PFSK-1 (cell line): ENCODE data around the gene TLCD5.

Source experiments
- SIN3A ChIP-seq: IDR thresholded peaks from 2 replicates; pipeline ENCODE4 v1.6.1; 2012; ENCODE audit warnings: mild to moderate bottlenecking, low read length, moderate library complexity, borderline replicate concordance; ENCODE audit not compliant: insufficient read depth
- TAF1 ChIP-seq: IDR thresholded peaks from 2 replicates; pipeline ENCODE4 v1.6.1; 2012; ENCODE audit warnings: low read length, control low read depth, borderline replicate concordance; ENCODE audit not compliant: insufficient read depth
- TF ChIP-seq, protein P1 (sequence below), 2 experiments: IDR thresholded peaks; 2 replicates each; pipeline versions ENCODE4 v1.6.1 to v1.8.0; 2011 to 2012; ENCODE audit warnings: low read depth in 2 of 2, low read length in 2 of 2, control low read depth in 1 of 2, inconsistent platforms in 1 of 2, mild to moderate bottlenecking in 1 of 2, moderate library complexity in 1 of 2; ENCODE audit not compliant: insufficient read depth in 1 of 2

DNA sequence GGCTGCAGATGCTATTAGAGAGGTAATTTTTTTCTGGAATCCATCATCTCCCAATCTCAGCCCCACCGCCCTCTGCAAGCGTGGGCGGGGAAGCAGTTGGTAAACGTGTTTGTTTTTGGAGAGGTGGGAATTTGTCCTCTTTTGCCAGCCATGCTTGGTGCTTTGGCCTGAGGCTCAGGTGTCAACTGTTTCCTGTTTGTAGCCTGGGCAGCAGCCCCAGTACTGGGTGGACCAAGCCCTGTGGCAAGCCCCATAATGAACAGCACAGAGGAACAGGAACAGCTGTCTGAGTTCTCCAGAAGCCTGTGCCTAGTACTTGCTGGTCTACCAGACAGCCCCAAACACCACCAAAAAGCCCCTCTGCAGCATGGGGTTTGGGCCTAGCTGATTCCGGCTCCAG is 45.6 kb upstream of the TLCD5 start:
- TF ChIP-seq, protein P1, sequence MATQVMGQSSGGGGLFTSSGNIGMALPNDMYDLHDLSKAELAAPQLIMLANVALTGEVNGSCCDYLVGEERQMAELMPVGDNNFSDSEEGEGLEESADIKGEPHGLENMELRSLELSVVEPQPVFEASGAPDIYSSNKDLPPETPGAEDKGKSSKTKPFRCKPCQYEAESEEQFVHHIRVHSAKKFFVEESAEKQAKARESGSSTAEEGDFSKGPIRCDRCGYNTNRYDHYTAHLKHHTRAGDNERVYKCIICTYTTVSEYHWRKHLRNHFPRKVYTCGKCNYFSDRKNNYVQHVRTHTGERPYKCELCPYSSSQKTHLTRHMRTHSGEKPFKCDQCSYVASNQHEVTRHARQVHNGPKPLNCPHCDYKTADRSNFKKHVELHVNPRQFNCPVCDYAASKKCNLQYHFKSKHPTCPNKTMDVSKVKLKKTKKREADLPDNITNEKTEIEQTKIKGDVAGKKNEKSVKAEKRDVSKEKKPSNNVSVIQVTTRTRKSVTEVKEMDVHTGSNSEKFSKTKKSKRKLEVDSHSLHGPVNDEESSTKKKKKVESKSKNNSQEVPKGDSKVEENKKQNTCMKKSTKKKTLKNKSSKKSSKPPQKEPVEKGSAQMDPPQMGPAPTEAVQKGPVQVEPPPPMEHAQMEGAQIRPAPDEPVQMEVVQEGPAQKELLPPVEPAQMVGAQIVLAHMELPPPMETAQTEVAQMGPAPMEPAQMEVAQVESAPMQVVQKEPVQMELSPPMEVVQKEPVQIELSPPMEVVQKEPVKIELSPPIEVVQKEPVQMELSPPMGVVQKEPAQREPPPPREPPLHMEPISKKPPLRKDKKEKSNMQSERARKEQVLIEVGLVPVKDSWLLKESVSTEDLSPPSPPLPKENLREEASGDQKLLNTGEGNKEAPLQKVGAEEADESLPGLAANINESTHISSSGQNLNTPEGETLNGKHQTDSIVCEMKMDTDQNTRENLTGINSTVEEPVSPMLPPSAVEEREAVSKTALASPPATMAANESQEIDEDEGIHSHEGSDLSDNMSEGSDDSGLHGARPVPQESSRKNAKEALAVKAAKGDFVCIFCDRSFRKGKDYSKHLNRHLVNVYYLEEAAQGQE (IDR thresholded peaks at IDR 0.05; ENCODE audit: insufficient read depth in 1 of 2, low read depth in 2 of 2, low read length in 2 of 2), result no peak
- TF ChIP-seq TAF1, result no peak
- no peak for TF ChIP-seq SIN3A
